ENCODE data around the gene NEDD4L. TPM values are rescaled to one million over a fixed set of nuclear protein-coding genes. Genes with fewer than 3 reads are reported as not detected.

The NEDD4L gene
- total RNA-seq, 1 experiment from 2014 or later: 108 TPM

- no peaks in the 10 kb centered on the region for H3K36me3 Mint-ChIP-seq (ENCODE audit: insufficient read depth, unreplicated experiment)
- intact Hi-C loops (cut with micrococcal nuclease): no loop called here
- H3K27me3 Mint-ChIP-seq (ENCODE audit: insufficient read depth, unreplicated experiment): no peaks in the 10 kb centered on the region
- no peak overlapping the region for H3K4me3 Mint-ChIP-seq (ENCODE audit: unreplicated experiment)
- TF ChIP-seq CTCF (IDR thresholded peaks at IDR 0.05; ENCODE audit: unreplicated experiment): no peak
- POLR2A ChIA-PET: no interaction called here
- H3K4me1 Mint-ChIP-seq (ENCODE audit: insufficient read depth, unreplicated experiment): no peaks in the 10 kb centered on the region
- DNase-seq (ENCODE audit: unreplicated experiment): no peak
- no peak overlapping the region for H3K27ac Mint-ChIP-seq (ENCODE audit: low read depth, unreplicated experiment)
- H3K9me3 Mint-ChIP-seq (ENCODE audit: unreplicated experiment): no peaks in the 10 kb centered on the region
- no TSS peak for BruUV-seq (replicated peaks)
- CTCF ChIA-PET: interaction anchor here (0.7 kb wide), 1 partner anchor 191 kb away, joined by 4 read pairs; no protein-coding TSS in a partner anchor
These were observed 122.3 kb downstream of the NEDD4L start for GRCh38 chr18:58166278-58166844.

GRCh38 chr18:58167073-58167472, 123.0 kb downstream of the NEDD4L start:
- Mint-ChIP-seq H3K4me1 (ENCODE audit: insufficient read depth, unreplicated experiment) (no peaks in the 10 kb centered on the region), H3K27ac (ENCODE audit: low read depth, unreplicated experiment) (no peak overlapping the region), H3K9me3 (ENCODE audit: unreplicated experiment) (no peaks in the 10 kb centered on the region), H3K36me3 (ENCODE audit: insufficient read depth, unreplicated experiment) (no peaks in the 10 kb centered on the region), H3K4me3 (ENCODE audit: unreplicated experiment) (no peak overlapping the region), H3K27me3 (ENCODE audit: insufficient read depth, unreplicated experiment) (no peaks in the 10 kb centered on the region)
- POLR2A ChIA-PET: interaction anchor here (1.2 kb wide), 1 partner anchor 10 kb away, joined by 3 read pairs; no protein-coding TSS in a partner anchor
- TF ChIP-seq CTCF (IDR thresholded peaks at IDR 0.05; ENCODE audit: unreplicated experiment): no peak
- CTCF ChIA-PET: interaction anchor here (0.7 kb wide), 1 partner anchor 30 kb away, joined by 3 read pairs; no protein-coding TSS in a partner anchor
- DNase-seq (ENCODE audit: unreplicated experiment): no peak
- intact Hi-C loops (cut with micrococcal nuclease): no loop called here
- BruUV-seq (replicated peaks): no TSS peak

GRCh38 chr18:58168221-58168620, 124.2 kb downstream of the NEDD4L start:
- Mint-ChIP-seq H3K27ac (ENCODE audit: low read depth, unreplicated experiment) (no peak overlapping the region), H3K36me3 (ENCODE audit: insufficient read depth, unreplicated experiment) (no peaks in the 10 kb centered on the region)

GRCh38 chr18:58168993-58169392, 125.0 kb downstream of the NEDD4L start:
- DNase-seq (ENCODE audit: unreplicated experiment): no peak
- ChIA-PET CTCF (interaction anchor here (0.6 to 0.8 kb wide), 4 partner anchors 8 to 1157 kb away, joined by 3 to 5 read pairs (median 3); no protein-coding TSS in a partner anchor), POLR2A (interaction anchor here (0.9 kb wide), 1 partner anchor 34 kb away, joined by 4 read pairs; no protein-coding TSS in a partner anchor)
- Mint-ChIP-seq H3K27ac (ENCODE audit: low read depth, unreplicated experiment) (no peak overlapping the region), H3K4me3 (ENCODE audit: unreplicated experiment) (no peak overlapping the region), H3K36me3 (ENCODE audit: insufficient read depth, unreplicated experiment) (no peaks in the 10 kb centered on the region), H3K9me3 (ENCODE audit: unreplicated experiment) (no peaks in the 10 kb centered on the region), H3K27me3 (ENCODE audit: insufficient read depth, unreplicated experiment) (no peaks in the 10 kb centered on the region), H3K4me1 (ENCODE audit: insufficient read depth, unreplicated experiment) (no peaks in the 10 kb centered on the region)
- TF ChIP-seq CTCF (IDR thresholded peaks at IDR 0.05; ENCODE audit: unreplicated experiment): no peak
- BruUV-seq (replicated peaks): no TSS peak
- intact Hi-C loops (cut with micrococcal nuclease): no loop called here

More at GRCh38 chr18:58168221-58168620, 124.2 kb downstream of the NEDD4L start:
- CTCF ChIA-PET: no interaction called here
- no peak overlapping the region for H3K4me3 Mint-ChIP-seq (ENCODE audit: unreplicated experiment)
- no peak for TF ChIP-seq CTCF (IDR thresholded peaks at IDR 0.05; ENCODE audit: unreplicated experiment)
- DNase-seq (ENCODE audit: unreplicated experiment): no peak
- intact Hi-C loops (cut with micrococcal nuclease): no loop called here
- POLR2A ChIA-PET: interaction anchor here (0.6 to 1.2 kb wide), 2 partner anchors 9 to 111 kb away, joined by 3 to 4 read pairs; no protein-coding TSS in a partner anchor
- no peaks in the 10 kb centered on the region for H3K27me3 Mint-ChIP-seq (ENCODE audit: insufficient read depth, unreplicated experiment)
- H3K4me1 Mint-ChIP-seq (ENCODE audit: insufficient read depth, unreplicated experiment): no peaks in the 10 kb centered on the region
- BruUV-seq (replicated peaks): no TSS peak
- no peaks in the 10 kb centered on the region for H3K9me3 Mint-ChIP-seq (ENCODE audit: unreplicated experiment)

Data from MCF 10A (cell line).